Left renal pelvis (tissue), 4 donors: Measurements from ENCODE around the gene SULF2. TPM values are rescaled to one million over a fixed set of nuclear protein-coding genes. Genes with fewer than 3 reads are reported as not detected.

Experiments used
- DNase-seq, 4 donors: peaks; one replicate each; pipeline ENCODE4 v3.0.0-alpha.2; 2013; ENCODE audit warnings: low read depth in 4 of 4, low spot score in 3 of 4
- polyA plus RNA-seq, 4 donors: library from polyadenylated mRNA; unstranded; fragments of 120-200 nt; gene quantifications; one replicate each; pipeline ENCODE4 v1.2.1, GENCODE V29; 2013; ENCODE audit not compliant: insufficient read length in 4 of 4

SULF2 gene
- polyA plus RNA-seq, 4 donors = 63.5 to 542 (median 95.4) TPM

DNA sequence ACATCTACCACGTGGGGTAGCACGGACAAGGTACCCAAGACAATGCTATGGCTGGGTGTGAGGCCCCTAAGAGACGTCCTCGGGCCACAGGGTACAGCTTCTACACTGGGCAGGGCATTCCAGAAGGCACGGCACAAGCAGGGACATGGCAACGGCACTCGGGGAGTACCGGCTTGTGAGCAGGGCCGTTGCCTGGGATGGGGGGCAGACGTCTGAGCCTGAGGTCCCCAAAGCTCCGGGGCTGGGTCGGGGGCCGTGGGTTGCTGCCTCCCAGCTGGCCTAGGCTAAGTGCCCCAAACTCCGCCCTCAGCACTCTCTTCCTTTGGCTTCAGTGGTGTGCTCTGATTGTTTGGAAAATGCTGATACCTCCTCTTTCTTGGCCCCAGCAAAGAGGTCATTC lies 110.6 kb downstream of the SULF2 start:
- no peak for DNase-seq

DNA sequence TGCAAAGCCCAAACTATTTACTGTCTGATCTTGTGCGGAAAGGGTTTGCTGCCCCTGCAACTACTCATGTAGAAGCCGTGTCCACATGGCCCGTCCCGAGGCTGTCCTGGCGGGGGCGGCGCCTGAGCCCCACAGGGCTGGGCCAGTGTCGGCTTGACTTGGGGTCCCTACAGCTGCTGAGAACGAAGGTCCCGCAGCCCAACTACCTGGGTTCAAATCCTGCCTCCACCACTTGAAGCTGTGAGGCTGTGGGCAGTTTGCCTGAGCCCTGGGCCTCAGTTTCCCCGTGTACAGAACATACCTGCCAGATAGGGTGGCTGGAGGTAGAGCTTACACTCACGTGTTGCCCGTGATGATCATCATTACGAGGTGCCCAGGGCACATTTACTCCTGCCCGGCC lies 111.1 kb downstream of the SULF2 start:
- DNase-seq = no peak

DNA sequence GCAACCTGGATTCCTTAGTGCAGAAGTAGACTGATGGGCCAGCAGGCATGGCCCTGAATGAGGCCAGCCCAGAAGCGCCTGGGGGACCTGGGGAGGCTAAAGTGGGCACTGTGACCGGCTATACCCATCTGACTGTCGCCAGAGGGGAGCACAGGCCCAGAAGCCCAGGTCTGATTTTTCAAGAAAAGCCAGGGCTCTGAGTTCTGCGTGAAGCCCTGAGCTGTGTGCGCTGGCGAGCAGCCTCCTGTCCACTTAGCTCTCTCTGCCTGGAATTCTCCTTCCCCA lies 111.7 kb downstream of the SULF2 start:
- DNase-seq = no peak

DNA sequence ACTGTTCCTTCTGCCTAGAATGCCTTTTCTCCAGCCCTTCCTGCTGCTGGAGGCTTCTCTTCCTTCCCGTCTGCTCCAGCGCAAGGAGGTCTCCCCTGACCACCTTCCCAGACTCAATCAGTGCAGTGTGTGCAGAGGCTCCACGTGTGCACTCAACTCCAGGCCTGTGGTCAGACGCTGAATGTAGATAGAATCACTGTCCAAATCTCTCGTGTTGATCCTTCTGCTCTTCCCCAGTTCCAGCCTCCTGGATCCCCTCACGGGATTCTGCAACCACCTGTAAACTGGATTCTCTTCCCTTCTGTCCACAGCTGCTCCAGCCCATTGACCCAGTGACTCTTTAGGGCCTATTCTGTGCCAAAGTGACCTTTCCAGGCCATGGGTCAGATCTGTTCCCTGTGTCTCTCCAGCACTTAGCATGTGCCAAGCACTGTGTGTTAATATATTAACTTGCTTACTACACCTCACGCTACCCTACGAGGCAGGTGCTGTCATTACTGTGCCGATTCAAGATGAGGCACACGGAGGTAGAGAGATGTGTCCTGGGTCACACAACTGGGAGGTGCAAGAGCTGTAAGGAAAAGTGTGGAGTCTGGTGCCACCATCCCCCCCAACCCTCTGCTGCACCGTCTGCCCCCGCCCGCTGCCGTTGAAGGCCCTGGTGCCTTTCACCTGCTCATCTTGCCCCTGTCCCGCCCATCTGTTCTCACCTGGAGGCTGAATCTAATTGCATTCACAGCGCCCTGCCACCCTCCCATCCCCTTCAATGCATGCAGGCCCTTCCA lies 112.2 kb downstream of the SULF2 start:
- DNase-seq = no peak

DNA sequence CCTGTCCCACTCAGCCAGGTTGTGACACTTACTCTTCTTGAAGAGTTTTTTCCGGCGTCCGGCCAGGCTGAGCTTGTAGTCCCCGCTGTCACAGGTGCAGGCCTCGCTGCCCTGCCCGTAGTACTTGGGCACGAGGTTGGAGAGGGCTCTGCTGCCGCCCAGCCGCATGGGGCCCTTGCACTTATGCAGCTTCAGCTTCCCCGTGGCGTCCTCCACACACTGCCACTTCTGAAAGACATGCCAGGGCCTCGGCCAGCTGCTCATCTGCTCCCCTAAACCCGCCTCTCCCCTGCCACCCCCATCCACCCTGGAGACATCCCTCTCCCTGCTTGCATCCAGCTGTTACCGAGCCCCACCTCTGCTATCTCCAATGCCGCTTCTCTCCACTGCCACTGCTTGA lies 113.1 kb downstream of the SULF2 start:
- DNase-seq = no peak

DNA sequence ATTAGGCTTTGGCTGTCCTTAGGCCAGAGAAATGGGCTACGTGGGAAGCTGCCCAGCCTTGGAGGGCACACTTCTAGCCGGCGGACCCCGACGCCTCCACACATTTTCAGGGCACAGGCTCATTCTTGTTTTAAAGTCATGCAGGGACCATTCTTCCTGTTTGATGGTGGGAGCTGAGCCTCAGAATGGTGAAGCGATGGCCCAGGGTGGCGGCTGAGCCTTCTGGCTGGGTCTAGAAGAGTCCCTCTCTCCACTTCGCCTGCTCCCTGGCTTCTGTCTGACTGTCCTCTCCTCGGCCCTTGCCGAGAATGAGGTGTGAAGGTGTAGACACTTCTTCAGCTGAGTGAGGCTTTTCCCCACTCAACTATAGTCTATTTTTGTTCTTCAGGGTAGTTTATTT lies 114.4 kb downstream of the SULF2 start:
- no peak for DNase-seq

DNA sequence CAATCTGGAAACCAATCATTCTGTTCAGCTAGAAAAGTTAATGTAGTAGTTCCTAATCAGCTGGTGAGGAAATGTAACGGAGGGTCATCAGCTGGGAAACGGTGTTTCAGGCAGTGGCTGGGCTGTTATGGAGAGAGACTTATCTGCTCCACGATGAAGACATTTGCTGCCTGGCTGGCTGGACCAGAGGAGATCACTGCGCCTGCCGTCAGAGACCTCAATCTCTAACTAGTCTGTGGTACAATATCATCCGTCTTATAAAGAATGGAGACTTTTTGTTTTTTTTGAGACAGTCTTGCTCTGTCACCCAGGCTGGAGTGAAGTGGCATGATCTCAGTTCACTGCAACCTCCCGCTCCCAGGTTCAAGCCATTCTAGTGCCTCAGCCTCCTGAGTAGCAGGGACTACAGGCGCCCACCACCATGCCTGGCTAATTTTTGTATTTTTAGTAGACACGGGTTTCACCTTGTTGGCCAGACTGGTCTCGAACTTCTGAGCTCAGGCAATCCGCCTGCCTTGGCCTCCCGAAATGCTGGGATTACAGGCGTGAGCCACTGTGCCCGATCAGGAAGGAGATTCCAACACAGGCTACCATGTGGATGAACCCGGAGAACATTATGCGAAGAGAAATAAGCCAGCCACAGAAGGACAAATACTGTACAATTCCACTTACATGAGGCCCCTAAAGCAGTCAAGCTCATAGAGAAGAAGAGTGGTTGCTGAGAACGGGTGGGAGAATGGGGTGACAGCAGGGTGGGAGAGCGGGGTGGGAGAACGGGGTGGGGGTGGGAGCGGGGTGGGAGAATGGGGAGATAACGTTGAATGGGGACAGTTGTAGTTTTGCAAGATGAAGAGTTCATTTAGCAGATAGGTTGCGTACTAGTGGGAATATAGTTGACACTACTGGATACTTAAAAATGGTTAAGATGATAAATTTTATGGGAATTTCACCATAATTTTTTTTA lies 115.1 kb downstream of the SULF2 start:
- DNase-seq = no peak

DNA sequence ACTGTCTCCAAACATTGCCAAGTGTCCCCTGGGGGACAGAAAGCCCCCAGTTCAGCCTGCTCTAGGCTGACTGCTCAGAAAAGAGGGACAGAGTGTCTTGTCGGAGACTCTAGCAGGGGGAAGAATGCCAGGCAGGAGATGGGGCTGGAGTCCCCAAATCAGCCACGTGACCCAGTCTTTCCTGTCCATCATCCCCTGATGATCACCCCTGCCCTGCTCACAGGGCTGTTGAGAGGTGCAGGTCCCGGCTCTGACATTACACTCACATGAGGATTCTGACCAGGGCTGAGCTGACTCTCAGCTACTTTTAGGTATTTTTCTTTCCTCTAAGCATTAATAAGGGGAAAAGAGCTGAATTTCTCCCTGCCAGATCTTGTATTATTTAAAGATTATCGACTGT lies 115.8 kb downstream of the SULF2 start:
- no peak for DNase-seq

DNA sequence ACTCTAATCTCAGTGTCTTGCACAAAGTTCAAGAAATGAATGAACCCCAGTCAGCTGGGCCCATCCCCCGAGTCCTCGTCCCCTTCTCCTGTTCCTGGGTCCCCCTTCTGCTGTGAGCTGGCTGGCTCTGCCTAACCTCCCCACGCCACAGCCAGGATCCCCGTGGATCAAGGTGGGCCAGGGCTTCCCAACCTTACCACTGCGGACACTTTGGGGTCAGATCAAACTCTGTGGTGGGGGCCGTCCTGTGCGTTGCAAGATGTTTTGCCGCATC lies 116.2 kb downstream of the SULF2 start:
- no peak for DNase-seq

DNA sequence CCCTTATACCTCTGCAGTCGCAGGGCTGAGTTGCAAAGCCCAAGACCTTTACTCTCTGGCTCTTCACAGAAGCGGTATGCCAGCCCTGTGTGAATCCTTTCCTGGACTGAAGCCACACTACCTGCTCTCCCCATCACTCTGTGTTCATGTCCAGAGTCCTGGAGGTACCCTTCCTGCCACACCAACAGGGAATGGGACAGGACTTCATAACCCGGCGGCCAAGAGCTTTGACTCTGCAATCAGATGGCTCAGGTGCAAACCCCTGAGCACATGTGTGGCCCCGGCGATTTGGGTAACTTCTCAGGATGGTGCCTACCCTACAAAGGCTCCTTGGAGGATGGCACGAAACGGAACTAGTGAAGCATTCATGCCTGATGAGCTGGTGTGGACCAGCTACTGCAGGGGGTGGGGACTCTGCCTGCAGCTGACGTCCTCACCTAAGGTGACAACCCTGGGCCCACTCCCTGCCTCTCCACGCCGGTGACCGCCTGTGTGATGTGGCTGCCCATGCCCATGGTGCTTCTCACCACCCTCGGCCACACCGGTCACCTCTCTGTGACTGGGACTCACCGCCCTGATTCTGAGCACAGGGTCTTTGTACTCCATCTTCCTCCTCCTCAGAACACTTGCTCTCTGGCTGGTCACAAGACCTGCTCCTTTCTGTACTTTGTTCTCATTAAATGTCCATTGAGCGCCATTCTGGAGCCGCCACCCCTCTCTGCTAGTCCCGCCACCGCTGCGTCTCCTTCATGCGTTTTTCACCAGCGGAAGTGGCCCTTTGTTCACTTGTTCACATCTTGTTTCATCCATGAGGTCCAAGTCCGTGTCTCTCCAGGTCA lies 116.7 kb downstream of the SULF2 start:
- DNase-seq = no peak

DNA sequence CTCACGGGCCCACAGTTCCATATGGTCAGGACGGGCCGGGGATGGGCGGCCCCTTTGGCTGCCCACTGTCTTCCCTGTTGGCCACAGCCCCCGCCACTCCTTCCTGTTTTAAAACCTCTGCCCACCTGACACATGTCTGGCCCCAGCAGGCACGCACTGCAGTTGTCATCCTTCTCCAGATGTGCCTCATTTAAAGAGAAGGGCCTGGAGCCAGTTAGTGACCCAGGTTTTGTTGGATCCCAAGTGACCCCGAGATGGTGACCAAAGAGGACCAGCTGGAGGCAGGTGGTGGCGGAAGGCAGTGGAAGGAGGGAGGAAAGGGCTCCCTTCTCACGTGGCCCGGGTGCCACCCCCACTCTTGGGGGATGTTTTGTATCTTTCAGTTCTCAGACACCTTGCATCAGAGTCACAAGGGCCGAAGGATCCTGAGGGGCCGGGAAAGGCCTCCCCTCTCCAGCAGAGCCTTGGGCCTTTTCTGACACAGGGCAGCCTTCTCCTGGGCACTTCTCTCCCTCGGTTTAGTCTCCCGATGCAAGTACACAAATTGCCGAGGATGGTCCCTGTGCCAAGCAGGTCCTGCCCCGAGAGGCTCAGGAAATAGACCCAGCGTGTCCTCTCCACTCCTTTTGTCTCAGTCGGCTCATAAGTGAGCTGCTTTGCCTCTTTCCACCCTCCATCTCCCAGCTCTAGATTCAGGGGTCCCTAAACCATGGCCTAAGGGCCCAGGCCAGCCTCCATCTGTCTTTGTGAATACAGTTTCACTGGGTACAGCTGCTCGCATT lies 117.6 kb downstream of the SULF2 start:
- DNase-seq = no peak

DNA sequence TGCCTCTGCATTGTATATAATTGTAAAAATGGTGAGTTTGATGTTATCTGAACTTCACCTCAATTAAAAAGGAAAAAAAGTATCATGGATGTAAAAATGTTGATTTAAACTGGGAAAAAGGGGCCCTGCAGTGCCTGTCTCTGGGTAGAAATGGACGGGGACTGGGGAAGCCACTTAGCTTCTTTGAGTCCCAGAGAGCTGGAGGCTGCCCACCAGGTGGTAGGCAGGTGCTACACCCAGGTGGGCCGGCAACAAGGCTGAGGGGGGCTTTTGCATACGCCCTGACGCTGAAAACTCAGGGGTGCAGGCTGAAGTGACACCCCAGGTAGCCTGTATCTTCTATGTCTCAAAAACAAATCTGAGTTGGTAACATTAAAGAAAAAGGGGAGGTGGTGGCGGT lies 118.2 kb downstream of the SULF2 start:
- DNase-seq = no peak

DNA sequence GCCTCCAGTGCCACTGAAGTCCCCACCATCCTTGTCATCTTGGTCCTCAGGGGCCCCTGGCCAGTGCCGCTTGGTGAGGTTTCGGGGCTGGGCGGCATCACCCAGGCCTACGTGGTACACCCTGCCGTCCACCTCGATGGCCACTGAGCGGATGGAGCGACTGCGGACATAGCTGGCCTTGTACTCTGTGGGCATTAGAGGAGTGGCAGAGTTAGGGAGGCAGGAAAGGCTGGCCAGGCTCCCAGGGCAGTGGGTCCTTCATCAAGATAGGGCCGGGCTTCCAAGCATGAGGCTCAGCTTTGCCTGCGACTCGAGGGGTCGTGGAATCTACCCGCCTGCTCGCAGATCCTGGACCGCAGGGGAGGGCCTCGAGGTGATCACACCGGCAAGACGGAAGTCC lies 119.0 kb downstream of the SULF2 start:
- DNase-seq = no peak

DNA sequence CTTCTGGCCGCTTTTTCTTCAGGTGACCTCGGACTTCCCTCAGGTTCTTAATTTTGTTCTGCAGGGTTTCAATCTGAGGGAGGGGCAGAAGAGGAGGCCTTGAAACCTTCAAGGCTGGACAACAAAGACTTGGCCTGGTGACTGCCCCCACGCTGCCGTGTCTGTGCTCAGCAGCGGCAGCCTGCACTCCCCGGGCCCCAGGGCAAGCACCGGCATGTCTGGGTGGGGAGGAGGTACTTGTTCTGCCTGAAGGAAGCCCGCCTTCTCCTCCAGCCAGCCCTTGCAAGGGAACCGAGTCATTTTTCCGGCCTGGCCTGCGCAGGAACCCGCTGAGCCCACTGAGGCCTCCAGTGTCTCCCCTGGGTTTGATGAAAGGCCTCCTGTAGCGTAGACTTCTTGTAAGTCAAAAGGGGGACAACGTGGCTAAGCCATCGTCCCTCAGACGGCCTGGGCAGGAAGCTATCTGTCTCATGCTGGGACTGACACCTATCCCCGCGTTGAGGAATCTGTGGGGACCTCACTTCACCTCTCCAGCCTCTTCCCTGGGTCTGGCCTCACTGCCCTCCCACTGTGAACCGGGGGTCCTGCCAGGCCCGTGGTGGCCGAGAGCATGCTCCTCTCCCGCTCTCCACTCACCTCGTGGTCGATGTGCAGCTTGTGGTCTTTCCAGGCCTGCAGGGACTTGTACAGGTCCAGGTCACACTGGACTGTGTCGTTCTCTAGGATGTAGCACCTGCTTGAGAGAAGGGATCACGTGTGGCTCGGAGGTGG lies 119.9 kb downstream of the SULF2 start:
- DNase-seq = no peak

DNA sequence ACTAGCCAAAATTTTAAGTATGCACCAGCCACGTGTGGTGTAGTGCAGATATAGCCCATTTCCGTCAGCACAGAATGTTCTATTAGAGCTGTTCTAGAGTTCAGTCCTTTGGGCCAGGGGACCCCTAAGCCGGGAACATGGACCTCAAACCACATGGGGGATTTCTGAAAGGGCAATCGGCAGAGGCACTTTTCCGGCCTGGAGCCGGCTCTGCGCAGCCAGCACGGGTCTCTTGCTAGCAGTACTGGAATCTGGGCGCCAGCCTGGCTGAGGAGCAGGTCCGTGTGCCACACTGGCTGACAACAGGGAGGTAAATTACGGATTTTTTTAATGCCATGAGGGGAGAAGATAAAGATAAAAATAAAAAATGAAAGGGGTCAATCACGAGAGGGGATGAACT lies 120.5 kb downstream of the SULF2 start:
- DNase-seq = no peak

DNA sequence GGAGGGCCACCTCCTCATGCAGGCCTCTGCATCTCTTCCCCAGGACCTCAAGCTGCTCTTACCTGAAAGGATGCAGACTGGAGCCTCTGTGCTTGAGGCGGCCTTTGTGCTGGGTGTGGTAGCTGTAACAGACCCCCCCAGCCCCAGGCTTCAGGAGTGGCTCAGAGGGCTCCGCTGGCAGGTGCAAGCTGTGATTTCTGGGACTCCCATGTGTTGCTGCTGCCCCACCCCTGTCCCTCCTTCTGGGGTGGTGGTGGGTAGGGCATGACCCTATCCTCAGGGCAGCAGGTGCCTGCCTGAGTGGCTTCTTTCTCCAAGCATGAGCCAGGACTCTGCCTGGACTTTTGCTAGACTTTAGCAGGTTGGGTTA lies 121.2 kb downstream of the SULF2 start:
- no peak for DNase-seq

DNA sequence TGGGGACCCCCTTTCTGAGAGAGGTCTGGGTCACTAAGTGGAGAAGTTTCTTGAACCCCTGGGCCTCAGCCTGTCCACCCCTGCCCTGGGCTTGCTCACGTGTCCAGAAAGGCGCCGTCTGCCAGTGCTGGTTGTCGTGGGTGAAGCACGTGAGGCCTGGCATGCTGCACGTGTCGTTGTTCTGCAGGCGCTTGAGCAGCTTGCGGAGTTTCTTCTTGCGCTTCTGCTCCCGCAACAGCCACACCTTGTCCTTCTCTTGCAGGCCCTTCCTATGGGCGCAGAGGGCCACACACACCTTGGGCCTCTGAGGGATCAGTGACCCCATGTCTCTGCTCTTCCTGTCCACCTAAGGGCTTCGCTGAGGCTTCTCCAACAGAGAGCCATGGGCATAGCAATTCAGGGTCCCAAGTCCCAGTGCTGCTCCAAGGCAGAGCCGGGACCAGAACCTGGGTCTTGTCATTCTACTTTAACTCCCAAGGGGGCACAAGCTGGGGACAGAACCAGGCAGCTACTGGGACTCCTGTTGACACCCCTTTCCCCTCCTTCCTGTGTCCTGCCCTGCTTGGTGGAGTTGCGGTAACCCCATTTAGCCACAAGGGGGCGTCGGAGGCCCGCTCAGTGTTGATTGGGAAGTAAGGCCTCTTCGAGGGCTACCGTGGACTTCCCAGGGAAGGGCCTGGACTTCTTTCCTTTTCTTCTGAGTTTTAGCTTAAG lies 121.8 kb downstream of the SULF2 start:
- DNase-seq = peak in 3 of 4 donors; percentile 55 to 60 (median 58)

DNA sequence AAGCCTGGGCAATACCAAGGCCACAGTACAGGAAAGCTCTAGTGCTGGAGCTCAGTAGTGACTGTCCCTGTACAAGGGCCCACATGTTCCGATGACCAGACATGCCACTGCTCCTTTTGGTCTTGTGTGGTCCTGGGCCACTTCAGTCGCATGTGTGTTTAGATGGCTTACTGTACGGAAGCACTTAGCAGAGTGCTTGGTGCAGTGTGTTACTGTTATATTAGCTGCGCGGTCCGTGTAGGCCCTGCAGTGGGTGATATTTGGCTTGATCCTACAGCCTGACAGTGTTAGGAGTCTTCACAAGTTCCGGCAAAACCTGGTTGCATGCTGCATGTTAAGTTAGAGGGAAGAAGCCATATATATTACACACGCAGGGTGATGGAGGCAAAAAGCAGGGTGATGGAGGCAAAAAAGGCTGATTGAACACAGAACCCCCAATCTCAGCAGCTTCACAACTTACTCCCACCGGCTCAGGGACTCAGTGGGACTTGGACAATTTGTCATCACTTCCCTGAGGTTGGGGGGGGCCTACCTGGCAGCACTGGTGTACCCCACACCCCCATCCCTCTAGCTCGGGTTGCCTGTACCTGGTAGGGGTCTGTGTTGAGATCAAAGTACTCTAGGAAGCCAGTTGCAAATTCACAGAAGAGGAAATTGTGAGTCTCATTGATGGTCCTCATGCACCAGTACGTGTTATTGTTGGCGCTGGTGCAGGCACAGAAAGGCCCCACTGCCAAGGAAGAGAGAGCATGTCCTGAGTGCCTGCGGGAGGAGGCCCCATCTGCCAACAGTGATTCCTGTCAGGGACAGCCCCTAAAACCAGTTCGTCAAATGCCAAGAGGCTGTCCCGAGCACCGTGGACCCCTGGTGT lies 122.6 kb downstream of the SULF2 start:
- DNase-seq = no peak
